Vagina (tissue), 2 donors: ENCODE data around the gene SIDT2.

Experiments used
- CTCF ChIP-seq, 3 experiments: fragments of 450-650 bp in 2 of 3; fragments of 200-600 bp in 1 of 3; sonication (generic) in 1 of 3; IDR thresholded peaks; one replicate each; pipeline ENCODE4 v1.5.1; 2017 to 2019; ENCODE audit warnings: antibody characterized with exemption in 3 of 3, mild to moderate bottlenecking in 2 of 3, moderate library complexity in 2 of 3
- POLR2A ChIP-seq, 2 donors: fragments of 450-650 bp; IDR thresholded peaks; one replicate each; pipeline ENCODE4 v1.6.1; 2017; ENCODE audit warnings: antibody characterized with exemption in 2 of 2, mild to moderate bottlenecking in 2 of 2, moderate library complexity in 2 of 2

GRCh38 chr11:117199053-117199915, 20.7 kb downstream of the SIDT2 start, which contains the start of gene TAGLN:
- no peak for TF ChIP-seq CTCF (IDR thresholded peaks at IDR 0.05)
- no peak for TF ChIP-seq POLR2A (IDR thresholded peaks at IDR 0.05)
